GM21717 (cell line): ENCODE data around the gene TLR6.

Source experiments
- ATAC-seq: cut with Tn5 transposase; IDR thresholded peaks from one replicate; pipeline ENCODE4 v1.9.1; 2021; ENCODE audit warnings: mild to moderate bottlenecking, moderate library complexity; ENCODE audit not compliant: unreplicated experiment

TLR6 gene

GRCh38 chr4:38856524-38857337, at the start of gene TLR6:
Gene TLR6 (minus strand): TSS chr4:38856817. CDS start chr4:38829473, 27,344 bp downstream.
- no peak for ATAC-seq

GRCh38 chr4:38905652-38906385, 49.2 kb upstream of the TLR6 start:
- ATAC-seq, result no peak

DNA sequence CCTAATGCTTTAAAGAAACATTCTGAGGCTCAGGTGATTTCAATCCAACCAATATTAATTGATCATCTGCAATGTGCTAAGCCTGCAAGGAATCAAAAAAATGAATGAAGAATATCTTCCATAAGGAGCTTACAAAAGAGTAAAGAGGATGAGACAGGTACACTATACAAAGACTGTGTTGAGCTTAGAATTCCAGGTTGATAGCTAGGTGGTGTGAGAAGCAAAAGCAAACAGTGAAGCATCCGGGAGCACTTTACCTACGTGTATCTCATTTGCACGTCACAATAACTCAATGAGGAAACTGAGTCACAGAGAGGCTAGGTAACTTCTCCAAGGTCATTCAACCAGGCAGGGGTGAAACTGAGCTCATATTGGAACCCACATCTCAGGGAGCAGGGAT, 48.1 kb upstream of the TLR6 start:
- ATAC-seq, result no peak

DNA sequence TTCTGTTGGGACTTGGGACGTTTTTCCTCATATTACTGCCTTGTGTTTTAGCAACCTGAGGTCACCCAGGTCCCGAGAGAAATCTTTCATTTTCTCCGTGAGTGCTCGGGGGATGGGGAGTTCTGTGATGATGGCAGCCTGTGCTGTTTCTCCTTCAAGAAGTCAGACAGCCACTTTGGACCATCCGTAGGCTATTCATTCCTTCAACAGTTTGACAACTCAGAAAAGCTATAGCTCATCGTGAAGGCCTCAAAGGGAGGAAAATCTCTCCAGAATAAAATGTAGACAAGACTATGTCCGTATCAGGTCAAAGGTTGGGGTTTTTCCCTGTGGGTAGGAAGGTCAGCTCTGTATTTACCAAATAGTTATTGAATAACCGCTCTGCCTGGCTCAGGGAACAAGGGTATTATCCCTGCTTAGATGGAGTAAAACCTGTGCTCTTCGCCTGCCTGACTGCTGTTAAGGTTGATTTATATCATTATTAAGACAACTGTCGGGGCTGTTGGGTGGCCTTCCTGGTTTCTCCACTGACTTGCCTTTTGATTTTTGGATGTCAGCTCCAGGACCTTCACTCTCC, 47.6 kb upstream of the TLR6 start:
- ATAC-seq, result no peak

GRCh38 chr4:38902695-38903094, 46.1 kb upstream of the TLR6 start:
- no peak for ATAC-seq

GRCh38 chr4:38902221-38902620, 45.6 kb upstream of the TLR6 start:
- no peak for ATAC-seq

GRCh38 chr4:38898245-38898644, 41.6 kb upstream of the TLR6 start:
- no peak for ATAC-seq

DNA sequence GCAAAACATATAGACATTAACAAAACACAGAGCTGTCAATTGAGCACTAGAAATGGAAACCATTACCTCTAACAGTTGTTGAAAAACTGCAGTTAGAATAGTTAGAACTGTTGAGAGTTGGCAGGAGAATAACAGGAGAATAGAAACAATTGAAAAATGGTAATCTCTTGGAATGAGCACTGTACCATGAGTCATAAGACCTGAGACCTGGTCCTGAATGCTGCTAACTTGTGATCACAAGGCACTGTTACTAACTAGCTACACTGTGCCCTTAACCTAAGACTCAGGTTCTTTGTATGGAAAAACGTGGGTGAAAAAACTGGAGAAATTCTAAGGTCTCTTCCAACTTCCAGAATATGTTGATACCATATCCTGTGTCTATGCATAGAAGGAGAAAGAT, 40.3 kb upstream of the TLR6 start:
- no peak for ATAC-seq

DNA sequence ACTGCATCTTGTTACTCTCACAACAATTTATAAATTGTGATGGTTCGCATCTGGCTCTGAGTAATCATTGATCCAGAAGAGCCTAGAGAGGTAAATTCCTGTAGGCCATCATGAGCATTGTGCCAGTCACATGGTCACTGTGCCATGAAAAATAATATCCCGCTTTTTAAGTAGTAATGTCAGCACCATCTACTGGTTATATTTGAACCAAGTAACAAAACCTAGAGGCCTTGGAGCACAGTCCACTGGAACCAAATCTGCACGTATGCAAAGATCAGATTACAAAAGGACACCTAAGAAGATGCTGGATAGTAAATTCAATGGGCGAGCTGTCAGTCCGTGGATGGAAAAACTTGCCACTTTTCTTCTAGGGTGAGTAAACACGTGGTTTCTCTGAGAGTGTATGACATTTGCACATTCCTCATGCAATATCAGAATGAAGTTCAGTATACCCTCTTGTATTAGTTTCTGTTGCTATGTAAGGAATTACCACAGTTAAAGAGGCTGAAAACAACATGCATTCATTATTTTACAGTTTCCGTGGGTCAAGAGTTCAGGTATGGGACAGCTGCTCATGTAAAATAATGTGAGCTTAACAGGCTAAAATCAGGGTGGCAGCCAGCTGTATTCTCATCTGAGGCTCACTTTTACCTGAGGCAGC, 37.8 kb upstream of the TLR6 start:
- no peak for ATAC-seq

DNA sequence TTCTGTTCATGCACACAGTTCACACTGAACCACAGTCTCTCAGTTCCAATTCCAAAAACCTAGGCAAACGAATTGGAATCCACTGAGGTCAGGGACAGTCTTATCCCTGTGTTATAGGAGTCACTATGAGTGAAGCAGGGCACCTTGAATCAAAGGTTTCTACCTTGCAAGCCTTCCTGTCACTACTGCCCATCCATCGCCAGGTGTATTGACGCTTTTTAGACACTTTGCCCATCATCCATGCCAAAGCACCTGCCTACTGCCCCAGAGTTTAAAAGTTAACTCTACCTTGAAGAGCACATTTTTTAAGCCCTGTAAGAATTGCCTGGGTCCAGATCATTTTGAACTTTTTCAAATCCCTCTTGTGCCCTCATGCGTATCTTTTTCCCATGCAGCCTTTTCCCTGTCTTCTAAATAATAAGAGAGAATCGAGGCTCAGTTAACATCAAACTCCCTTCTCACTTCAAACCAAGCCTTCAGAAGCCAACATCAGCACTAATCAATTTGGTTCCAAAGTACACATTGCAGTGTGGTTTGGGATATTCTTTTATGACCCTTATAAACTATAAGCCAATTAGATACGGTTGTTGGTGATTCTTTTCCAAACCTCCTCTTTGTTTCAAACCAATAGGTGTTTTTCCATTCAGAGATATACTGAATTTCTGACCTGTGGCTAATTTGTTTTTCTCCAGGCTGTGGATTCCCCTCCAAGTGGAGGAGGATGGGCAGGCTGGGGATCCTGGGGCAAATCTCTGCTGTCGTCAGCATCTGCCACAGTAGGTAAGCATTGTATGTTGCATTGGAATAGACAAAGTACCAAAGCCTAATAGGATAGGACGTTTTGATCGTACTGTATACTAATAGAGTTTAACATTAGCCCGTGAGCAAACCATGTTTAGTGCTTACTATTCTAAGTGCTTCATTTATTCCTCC, 34.7 kb upstream of the TLR6 start:
- no peak for ATAC-seq

DNA sequence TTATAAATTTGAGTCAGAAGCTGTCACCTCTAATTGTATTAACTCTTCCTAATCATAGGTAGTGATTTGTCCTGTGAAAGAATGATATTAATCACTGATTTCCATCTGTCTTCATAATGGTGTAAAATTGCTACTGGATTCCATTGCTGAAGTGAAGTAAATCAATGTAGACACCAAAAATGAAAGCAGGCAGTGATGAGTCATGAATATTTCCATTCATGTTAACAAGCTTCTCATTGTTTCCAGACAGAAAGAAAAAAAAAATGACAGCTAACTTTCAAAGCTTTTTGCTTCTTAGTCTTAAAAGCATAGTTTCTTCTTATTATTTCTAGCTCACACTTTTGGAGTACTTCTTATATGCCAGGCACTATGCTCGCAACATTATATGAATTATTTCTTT, 32.5 kb upstream of the TLR6 start:
- ATAC-seq, result no peak

GRCh38 chr4:38884254-38884653, 27.6 kb upstream of the TLR6 start:
- ATAC-seq, result no peak

DNA sequence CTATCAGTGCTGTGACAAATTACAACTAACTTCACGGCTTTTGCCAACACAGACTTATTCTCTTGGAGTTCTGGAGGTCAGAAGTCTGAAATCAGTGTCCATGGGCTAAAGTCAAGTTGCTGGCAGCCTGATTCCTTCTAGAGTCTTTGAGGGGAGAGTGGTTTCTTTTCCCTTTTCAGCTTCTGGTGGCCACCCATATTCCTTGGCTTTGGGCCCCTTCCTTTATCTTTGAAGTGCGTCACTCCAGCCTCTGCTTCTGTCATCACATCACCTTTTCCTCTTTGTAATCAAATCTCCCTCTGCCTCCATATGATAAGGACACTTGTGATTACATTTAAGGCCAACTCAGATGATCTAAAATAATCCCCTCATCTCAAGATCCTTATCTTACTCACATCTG, 20.0 kb upstream of the TLR6 start:
- ATAC-seq, result no peak

GRCh38 chr4:38873290-38873944, 16.8 kb upstream of the TLR6 start:
- no peak for ATAC-seq

DNA sequence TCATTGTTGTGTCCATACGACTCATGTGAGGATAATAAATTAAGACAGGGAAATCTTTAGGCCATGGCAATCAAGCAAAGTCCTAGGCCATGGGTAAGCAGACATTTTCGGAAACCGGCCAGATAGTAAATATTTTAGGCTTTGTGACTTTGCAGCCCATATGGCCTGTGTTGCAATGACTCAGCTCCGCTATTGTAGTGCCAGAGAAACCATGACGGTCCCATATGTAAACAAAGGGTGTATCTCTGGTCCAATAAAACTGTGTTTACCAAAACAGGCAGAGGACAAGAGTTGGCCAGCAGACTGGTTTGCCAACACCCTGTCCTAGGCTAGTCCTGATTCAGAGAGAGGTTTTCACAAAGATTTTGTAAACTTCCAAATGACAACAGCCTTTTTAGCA, 16.0 kb upstream of the TLR6 start:
- ATAC-seq, result no peak

- ATAC-seq, result no peak
These were observed 15.0 kb upstream of the TLR6 start for GRCh38 chr4:38871593-38871992.

DNA sequence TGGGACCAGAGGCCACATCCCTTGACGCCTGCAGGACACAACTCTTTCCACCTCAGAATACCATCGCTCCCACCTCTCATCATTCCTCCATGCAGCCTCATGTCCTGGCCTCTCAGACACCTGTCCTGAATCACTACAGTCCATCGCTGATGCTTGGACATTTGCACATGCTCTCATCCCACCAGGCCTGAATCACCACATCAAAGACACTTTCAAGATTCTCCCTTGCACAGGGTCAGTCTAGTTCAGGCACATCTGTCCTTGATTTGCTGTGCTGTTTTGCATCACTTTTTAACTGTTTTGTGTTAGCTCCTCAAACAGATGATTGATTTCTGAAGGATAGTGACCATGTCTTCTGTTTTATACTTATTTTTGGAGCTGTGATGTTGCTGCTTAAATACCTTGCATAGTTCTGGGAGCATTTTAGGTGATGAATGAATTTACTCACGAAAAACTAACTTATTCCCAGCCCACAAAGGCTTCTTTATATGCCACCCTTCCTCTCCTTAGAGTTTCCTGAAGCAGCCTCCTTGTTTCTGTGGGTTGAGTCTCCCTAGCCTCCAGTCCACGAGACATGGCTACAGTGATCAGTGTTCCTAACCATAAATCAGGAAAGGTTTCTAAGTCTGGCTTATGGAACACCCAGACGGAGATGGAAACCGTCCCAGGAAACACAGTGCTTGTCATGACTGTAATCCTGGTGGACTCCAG, 13.6 kb upstream of the TLR6 start:
- ATAC-seq, result no peak

DNA sequence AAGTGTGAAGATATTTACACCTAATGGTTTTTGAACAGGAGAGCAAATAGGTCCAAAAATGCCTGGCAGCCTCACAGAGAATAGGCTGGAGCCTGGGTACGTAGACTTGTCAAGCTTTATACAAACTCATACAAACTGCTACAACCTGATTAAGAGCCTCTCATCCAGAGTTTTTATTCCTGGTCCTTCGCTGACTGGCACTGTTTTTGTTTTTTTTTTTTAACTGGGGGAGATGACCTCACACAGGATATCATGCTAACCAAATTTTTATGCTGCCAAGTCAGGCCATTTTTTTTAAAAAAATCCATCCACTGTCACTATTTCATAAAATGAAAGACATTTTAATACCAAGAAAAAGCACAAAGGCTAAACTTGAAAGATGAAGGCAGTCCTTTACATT, 12.9 kb upstream of the TLR6 start:
- ATAC-seq, result no peak
